LNCAP (cell line): ENCODE data around the gene TTC34.

Experiments used
- TF ChIP-seq, protein P1 (sequence below): fragments of 450-650 bp; IDR thresholded peaks from 2 replicates; pipeline ENCODE4 v1.5.1; 2017; ENCODE audit warnings: mild to moderate bottlenecking

The TTC34 gene

DNA sequence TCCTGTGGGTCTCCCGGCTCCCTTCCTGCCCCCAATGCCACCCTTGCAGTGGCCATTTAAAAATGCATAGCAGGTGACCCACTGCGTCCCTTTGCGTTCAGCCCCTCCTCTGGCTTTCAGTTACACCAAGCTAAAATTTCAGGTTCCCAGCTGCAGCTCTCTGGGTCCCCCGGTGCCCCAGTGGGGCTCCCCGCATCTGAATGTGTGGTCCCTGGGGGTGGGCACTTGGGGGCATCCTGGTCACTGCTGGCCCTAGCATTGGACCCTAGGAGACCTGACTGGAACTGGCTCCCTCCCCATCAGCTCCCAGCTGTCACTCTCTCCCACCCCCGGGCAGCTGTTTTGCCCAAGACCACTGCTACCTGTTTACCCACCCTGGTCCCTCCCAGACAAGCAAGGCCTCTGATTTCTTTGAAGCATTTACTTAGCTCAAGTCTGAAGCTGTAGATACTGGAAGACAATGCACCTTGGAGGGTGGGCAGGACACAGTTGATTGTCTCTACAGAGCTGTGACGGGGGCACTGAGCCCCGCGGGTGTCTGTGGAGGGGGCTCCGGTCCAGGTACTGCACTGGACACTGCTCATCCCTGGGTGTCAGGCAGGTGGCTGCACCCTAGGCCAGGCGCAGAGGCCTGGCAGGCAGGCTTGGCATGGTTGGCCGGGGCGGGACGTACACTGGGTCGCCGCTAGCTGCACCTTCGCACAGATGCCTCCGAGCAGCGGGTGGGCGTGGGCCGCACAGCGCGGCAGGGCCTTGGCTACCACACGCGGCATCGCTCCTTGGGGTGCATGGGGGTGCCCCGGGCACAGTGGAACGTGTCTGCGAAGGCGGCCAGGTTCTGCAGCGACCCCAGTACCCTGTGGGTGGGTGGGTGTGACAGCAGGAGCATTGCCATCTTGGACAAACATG lies 211.0 kb downstream of the TTC34 start:
- TF ChIP-seq, protein P1, sequence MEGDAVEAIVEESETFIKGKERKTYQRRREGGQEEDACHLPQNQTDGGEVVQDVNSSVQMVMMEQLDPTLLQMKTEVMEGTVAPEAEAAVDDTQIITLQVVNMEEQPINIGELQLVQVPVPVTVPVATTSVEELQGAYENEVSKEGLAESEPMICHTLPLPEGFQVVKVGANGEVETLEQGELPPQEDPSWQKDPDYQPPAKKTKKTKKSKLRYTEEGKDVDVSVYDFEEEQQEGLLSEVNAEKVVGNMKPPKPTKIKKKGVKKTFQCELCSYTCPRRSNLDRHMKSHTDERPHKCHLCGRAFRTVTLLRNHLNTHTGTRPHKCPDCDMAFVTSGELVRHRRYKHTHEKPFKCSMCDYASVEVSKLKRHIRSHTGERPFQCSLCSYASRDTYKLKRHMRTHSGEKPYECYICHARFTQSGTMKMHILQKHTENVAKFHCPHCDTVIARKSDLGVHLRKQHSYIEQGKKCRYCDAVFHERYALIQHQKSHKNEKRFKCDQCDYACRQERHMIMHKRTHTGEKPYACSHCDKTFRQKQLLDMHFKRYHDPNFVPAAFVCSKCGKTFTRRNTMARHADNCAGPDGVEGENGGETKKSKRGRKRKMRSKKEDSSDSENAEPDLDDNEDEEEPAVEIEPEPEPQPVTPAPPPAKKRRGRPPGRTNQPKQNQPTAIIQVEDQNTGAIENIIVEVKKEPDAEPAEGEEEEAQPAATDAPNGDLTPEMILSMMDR = no peak

DNA sequence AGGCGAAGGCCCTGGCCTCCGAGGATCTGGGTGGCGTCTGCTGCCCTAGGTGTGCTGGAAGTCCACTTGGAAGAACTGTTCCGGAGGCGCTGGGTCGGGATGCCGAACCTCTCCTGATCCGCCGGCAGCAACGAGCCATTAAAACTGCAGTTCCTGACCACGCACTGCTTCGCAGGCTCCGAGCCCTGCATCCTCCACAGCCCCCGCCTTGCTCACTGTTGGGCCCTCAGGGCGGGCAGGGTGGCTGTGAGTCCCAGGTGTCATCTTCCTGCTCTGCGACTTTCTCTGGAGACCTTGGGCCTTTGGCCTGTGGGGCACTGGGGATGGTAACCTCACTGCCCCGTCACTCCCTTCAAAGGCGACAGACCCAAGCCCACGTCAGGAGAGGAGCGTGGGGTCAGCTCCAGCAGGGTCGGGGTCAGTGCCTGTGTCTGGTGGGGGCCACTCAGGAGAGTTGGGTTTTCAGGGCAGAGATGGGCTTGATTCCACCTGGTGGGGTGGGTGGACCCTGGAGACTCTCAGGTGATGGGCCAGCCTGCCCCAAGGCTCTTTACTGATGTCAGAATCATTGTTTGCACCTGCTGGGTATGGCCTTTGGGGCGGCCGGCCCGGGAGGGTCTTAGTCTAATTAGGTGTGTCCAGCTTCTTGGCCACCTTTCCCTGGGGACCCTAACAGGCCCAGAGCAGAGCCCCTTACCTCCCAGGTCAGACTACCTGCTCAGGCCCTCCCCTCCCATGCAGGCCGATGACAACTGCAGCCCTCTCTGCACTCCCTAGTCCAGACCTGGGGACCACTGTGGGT lies 211.9 kb downstream of the TTC34 start:
- TF ChIP-seq, protein P1 = no peak

DNA sequence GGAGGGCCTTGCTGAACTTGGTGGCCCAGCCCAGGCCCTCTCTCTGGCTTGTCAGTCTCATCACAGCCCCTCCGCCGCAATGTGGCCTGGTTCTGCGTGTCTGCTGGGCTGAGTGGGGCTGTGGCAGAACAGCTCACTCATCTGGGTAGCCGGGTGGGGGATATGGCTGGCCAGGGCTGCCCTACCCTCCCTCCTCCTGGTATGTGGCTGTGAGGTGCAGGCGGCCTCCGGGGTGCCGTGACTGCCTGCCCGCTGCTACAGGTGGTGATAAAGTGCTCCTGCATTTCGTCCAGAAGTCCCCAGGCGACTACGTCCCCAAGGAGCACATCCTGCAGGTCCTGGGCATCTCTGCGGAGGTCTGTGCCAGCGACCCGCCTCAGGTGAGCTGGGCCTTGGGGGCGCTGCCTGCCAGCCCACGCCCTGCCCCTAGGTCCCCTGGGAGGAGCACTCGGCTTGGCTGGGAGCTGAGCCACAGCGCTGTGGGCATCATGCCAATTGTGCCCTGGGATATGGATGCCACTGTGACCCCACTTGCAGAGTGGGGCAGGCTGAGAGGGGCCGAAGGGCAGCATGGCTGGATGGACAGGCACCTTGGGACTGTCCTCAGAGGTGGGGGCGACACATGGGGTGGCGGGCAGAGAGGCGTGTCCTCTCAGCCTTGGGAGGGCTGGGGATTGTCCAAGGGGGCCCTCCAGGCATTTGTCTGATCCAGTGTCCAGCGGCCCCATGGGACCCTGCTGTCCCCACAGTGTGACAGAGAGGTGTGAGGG lies 212.6 kb downstream of the TTC34 start:
- TF ChIP-seq, protein P1 = no peak

DNA sequence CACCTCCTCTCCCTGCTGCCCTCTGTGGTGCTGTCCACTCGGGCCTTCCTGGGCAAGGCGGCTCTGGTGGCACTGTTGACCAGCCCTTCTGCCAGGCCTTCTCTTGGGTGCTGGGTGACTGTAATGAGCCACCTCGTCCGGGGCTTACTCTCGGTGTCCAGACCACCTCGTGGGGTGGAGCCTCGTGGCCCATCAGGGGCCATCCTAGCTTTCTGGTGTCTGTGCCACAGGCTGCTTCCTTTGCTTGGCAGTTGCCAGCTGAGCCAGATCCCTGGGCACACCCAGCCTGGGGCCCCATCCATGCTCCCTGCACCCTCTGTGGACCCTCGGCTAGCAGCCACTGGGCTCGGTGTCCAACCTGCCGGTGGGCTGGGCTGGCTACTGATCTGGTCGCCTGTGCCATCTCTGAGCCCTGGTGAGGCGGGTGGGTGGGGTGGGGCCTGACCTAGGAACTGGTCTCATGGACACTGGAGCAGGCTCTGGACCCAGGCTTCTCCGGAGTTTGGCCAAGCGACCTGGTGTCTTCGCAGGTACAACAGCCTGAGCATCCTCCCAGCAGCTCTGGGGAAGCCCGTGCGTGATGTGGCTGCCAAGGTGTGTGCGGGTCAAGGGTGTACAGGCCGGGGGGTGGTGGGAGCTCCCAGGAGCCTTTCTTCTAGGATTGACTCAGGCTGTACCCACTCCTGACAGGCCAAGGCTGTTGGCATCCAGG lies 213.5 kb downstream of the TTC34 start:
- TF ChIP-seq, protein P1 = no peak

DNA sequence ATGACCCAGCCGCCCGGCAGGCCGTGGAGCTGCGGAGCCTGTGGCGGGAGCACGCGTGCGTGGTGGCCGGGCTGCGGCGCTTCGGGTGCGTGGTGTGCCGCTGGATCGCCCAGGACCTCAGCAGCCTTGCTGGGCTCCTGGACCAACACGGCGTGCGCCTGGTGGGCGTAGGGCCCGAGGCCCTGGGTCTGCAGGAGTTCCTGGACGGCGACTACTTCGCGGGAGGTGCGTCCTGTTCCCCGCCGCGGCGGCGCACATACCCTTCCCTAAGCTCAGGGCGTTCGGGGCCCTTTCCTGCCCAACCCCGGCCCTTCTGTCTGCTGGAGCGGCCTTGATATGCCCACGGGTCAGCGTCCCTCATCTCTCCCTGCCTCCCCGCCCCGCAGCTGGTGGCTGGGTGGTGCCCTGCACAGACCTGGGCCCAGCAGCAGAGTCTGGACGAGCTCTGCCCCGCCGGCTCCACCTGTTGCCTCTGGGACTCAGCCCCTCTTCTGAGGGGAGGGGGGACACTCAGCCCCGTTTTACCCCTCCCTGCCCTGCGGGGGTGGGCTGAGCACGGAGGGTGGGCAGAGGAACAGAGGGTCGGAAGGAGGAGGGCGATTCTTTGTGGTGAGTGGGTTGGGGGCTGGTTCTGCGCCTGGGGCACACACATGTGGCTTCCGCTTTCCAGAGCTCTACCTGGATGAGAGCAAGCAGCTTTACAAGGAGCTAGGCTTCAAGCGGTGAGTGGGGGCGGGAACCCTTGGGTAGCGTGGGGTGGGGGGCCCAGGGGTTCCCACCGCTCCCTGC lies 214.2 kb downstream of the TTC34 start:
- TF ChIP-seq, protein P1 = no peak

DNA sequence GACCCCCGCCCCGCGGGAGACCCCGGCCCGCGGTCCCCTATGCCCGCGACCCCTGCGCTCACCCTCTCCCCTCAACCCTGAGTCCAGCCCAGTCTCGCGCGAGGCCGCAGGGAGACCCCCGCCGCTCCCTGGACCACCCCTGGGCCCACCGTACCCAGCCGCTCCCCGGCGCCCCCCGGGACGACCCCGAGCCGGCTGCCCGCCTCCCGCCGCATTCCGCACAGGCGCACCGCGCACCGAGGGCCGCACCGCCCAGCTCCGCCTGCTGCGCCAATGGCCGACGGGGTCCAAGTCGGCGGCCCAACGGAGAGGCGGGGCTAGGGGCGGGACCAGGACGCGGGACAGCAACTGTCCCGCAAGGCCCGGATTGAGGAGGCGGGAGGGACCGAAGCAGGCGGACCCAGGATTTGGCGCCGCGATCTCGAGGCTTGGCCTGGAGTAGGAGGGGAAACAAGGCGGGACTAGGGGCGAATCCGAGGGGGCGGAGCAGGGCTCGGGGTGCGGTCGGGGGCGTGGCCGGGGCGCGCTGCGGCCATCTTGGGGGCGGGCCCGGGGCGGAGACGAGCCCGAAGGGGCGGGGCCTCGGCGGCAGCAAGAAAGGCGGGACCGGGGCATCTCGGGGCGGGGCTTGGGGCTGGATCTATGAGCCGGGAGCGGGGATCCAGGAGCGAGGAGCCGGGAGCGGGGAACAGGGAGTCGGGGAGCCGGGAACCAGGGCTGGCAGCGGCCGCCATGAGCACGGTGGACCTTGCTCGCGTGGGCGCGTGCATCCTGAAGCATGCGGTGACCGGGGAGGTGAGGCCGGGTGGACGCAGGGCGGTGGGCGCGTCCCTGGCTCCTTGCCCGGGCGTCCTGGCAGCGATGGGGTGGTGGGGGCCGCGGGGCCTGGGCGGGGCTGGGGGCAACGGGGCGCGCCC lies 215.1 kb downstream of the TTC34 start, which contains the start of gene PRXL2B:
Gene PRXL2B (plus strand): TSS at position 624 of the 917 bp plus-strand sequence. CDS start 109 bp downstream, at position 733.
- TF ChIP-seq, protein P1 = no peak
